Uterus (tissue), 2 donors: ENCODE results near the gene GNB5.

Experiments used
- POLR2A ChIP-seq, 2 donors: fragments of 450-650 bp; IDR thresholded peaks; one replicate each; pipeline ENCODE4 v1.6.1; 2016; ENCODE audit warnings: antibody characterized with exemption in 2 of 2, mild to moderate bottlenecking in 1 of 2, moderate library complexity in 1 of 2
- TF ChIP-seq, protein P1 (sequence below), 4 experiments: fragments of 200-600 bp in 2 of 4; fragments of 450-650 bp in 2 of 4; sonication (generic) in 2 of 4; IDR thresholded peaks; one replicate each; pipeline ENCODE4 v1.5.1; 2016 to 2019; ENCODE audit warnings: antibody characterized with exemption in 4 of 4, mild to moderate bottlenecking in 2 of 4, moderate library complexity in 1 of 4

DNA sequence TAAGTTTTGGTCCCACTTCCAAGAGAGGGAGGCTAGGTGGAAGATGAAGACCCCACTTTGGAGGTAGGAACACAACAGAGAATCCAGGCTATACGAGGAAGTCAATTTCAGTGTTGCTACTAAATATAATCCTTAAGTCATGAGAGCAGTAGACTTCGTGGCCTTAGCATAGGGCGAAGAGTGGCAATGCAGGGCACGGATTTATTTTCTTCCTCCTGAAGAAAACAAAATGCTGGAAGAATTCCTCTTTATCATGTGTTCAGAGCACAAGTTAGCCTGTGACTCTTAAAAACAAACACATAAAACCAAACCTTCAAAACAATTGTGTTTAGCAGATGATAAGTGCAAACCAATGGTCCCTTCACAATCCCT is 98.0 kb downstream of the GNB5 start:
- TF ChIP-seq, protein P1, sequence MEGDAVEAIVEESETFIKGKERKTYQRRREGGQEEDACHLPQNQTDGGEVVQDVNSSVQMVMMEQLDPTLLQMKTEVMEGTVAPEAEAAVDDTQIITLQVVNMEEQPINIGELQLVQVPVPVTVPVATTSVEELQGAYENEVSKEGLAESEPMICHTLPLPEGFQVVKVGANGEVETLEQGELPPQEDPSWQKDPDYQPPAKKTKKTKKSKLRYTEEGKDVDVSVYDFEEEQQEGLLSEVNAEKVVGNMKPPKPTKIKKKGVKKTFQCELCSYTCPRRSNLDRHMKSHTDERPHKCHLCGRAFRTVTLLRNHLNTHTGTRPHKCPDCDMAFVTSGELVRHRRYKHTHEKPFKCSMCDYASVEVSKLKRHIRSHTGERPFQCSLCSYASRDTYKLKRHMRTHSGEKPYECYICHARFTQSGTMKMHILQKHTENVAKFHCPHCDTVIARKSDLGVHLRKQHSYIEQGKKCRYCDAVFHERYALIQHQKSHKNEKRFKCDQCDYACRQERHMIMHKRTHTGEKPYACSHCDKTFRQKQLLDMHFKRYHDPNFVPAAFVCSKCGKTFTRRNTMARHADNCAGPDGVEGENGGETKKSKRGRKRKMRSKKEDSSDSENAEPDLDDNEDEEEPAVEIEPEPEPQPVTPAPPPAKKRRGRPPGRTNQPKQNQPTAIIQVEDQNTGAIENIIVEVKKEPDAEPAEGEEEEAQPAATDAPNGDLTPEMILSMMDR (IDR thresholded peaks at IDR 0.05), result no peak
- no peak for TF ChIP-seq POLR2A (IDR thresholded peaks at IDR 0.05)
